Breast epithelium (tissue), 3 donors: Measurements from ENCODE around the gene BCO1.

Experiments used
- CTCF ChIP-seq, 3 donors: fragments of 450-650 bp; IDR thresholded peaks; one replicate each; pipeline ENCODE4 v1.5.1; 2016 to 2017; ENCODE audit warnings: antibody characterized with exemption in 3 of 3, mild to moderate bottlenecking in 3 of 3, moderate library complexity in 3 of 3
- POLR2A ChIP-seq: fragments of 450-650 bp; IDR thresholded peaks from one replicate; pipeline ENCODE4 v1.6.1; 2016; ENCODE audit warnings: antibody characterized with exemption, mild to moderate bottlenecking, moderate library complexity

- TF ChIP-seq POLR2A = no peak
- TF ChIP-seq CTCF (IDR thresholded peaks at IDR 0.05) = peak; percentile 47 to 74 (median 60)
Observed at GRCh38 chr16:81204798-81205680, 33.5 kb upstream of the BCO1 start.
